NCI-H446 treated with DMSO at 0.1 percent for 48 hours (cell line): Measurements from ENCODE around the gene FBXO21.
A peak's percentile ranks its signal among the peaks of the same experiment; 100 is the strongest.
"Not testable (repeated sequence)": the region's sequence is repeated elsewhere in the genome, so short reads cannot be mapped to it uniquely, and the experiment has no call there.

Experiments used
- DNase-seq: peaks from one replicate; lab custom pipeline; 2025; lab: John Stamatoyannopoulos, UW

Gene FBXO21, protein sequence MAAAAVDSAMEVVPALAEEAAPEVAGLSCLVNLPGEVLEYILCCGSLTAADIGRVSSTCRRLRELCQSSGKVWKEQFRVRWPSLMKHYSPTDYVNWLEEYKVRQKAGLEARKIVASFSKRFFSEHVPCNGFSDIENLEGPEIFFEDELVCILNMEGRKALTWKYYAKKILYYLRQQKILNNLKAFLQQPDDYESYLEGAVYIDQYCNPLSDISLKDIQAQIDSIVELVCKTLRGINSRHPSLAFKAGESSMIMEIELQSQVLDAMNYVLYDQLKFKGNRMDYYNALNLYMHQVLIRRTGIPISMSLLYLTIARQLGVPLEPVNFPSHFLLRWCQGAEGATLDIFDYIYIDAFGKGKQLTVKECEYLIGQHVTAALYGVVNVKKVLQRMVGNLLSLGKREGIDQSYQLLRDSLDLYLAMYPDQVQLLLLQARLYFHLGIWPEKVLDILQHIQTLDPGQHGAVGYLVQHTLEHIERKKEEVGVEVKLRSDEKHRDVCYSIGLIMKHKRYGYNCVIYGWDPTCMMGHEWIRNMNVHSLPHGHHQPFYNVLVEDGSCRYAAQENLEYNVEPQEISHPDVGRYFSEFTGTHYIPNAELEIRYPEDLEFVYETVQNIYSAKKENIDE

DNA sequence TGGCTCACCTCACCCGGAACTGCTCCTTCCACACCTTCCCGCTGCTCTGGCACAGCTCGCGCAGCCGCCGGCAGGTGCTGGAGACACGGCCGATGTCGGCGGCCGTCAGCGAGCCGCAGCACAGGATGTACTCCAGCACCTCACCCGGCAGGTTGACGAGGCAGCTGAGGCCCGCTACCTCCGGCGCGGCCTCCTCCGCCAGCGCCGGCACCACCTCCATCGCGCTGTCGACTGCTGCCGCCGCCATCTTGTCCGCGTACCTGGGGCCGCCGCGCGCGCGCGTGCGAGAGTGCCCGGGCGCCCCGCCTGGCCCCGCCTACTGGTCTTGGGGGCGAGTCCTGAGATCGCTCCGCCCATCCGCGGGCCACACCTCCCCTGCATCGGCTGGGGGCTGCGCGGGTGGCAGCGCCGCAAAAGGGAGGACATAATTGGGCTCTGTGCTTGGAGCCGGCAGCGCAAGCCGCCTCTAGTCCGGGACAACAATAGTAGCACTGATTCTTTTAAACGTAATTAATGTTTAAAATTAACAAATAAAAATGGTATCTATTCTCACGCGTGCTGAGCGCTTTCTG lies at the start of gene FBXO21:
FBXO21 (minus strand) TSS at position 261 of the 572 bp plus-strand sequence; CDS start at position 247, 14 bp downstream.
- peak; percentile 67 for DNase-seq

DNA sequence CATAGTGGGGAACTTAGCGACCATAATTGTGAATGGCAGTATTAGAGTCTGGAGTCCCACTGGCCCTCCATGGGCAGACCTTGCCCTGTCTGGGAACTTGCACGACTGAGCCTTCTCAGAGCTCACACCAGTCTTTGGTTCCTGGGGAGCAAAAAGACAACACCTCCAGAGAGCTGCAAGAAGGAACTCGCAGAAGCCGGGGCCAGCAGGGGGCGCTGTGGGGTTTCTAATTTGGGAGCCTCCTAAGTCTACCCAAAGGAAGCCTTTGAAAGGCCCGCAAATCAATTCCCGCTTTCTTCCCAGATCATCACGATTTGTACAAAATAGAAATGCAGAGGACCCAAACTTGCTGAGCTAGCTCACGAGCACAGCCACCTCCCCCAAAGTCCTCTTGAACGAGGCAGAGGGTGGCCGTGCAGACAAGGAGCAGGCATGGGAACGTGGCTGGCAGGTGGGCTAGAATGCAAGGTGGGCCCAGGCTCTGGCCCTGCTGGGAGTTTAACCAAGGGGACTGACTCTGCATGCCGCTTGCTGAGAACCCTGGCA lies 46.3 kb upstream of the FBXO21 start:
- peak; percentile 8 for DNase-seq

DNA sequence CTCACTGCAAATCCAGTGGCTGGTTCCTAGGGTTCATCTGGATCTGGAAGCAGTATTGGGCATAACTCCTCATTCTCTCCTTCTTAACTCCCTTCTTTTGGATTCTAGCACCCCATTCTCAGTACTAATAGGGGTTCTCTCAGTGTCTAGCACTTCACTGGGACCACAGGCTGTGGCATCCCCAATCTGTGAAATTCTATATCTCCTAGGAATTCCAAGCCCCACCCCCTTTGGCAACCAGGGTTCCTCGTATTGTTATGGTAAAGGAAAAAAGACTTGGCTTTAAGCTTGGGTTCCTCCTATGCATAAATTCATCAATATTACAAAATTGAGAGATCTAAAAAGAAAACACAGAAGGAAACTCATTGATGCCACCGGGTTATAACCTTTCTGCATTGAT lies 45.0 kb upstream of the FBXO21 start:
- DNase-seq, result no peak

DNA sequence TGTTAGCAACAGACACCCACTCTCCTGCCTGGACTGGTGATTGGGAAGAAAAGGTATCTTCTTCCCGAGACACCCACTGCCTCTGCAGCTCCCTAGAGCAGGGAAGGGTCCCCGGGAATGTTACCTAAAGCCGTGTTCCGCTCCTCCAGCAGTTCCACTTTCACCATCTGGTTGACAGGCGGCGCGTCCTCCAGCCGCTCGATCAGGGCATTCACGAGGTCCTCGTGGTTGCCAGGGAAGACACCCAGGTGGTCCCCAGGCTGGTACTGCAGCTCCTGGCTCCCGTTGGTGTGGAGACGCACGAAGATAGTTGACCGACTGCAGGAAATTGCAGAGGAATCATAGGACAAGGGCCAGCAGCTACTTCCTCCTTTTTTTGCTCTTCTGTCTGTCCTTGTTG lies 44.2 kb upstream of the FBXO21 start:
- DNase-seq, result no peak

DNA sequence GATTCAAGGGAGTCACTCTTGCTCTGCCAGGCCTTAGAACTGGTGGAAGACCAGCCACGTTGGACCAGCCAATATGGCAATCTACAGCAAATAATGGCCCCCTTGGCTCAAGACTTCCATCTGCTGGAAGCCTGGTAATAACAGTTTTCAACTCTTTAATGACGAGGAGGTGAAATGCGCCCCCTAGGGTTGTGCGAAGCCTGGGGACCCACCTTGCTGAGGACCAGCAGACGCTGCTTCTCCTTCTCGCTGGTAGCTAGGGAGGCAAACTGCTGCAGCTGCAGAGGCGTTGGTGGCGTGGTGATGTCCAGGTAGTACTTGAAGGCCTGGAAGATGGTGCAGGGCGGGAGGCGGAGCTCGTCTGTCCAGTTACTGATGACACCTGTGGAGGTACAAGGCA lies 41.5 kb upstream of the FBXO21 start:
- DNase-seq, result no peak

DNA sequence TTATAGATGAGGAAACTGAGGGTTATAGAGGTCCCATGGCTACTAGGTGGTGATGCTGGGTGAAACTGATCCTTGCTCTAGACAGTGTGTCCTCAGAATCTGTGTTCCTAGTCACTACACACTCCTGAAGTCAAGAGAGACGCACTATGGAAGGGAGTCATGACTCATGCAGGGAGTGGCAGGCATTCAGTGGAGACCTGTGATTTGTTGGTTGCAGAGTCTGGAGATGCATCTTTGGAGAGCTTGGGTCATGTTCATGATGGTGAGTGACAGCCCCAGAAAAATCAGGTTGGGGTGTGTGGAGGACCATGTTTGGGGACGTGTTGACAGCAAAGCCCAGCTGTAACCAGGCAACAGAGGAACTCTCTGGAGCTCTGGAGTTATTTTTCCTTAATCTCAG lies 38.0 kb upstream of the FBXO21 start:
- no peak for DNase-seq

DNA sequence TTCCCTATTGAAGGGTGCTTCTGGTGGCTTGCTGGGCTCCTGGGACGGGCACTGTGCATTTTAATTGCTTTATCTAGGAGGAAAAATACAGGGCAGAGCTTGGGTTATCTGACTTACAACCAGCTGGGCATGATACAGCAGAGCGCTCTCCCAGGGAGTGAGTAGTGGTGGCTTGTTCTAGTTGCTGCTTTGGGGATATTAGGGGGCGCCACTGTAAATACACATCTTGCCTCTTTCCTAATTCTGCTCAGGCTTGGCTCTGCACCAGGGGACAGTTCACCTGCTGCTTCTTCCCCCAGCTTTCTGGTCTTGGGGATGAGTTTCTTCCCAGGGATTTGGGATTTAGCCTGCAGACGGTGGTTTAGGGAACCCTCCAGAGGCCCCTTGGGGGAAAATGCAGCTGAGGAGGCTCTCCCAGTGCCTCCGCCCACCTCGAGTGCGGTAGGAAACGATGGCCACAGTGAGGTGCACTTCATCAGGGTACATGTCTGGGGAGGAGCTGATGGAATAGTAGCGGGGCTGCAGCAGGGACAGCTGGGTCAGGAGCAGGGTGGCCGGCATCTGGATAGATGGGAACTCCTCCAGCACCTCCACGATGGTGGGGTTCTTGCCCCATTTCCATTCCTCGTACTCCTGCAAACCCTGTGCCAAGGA lies 36.9 kb upstream of the FBXO21 start:
- no peak for DNase-seq

DNA sequence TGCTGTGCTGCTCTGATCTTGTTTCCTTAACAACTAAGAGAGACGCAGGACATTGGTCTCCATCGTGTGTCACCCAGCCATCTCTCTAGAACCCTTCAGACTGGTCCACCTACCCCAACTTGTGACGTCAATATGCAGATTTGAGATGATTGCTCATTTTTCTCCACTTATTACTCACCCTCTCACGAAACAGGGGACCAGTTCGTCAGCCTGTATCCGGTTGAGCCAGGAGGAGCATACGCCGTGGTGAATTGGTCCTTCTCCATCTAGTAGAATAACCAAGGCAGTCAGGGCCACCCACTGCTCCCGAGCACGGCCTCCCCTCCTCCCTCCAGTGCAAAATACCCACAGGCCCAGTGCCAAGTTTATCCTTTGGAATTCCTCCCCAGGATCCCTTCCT lies 36.2 kb upstream of the FBXO21 start:
- DNase-seq, result no peak

DNA sequence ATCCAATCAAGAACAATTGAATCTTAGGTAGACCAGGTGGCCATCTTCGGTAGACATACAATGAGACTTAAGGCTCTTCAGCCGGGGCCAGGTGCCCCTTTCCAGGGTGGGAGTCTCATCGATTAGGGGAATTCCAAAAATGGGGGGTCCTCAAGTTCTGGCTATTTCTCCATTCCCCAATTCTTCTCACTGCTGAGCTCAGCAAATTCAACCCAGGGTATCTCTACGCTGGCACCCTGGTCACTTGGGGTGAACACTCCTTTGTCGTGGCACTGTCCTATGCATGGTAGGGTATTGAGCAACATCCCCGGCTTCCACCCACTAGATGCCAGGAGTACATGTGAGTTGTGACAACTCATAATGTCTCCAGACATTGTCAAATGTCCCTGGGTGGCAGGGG lies 34.9 kb upstream of the FBXO21 start:
- no peak for DNase-seq

DNA sequence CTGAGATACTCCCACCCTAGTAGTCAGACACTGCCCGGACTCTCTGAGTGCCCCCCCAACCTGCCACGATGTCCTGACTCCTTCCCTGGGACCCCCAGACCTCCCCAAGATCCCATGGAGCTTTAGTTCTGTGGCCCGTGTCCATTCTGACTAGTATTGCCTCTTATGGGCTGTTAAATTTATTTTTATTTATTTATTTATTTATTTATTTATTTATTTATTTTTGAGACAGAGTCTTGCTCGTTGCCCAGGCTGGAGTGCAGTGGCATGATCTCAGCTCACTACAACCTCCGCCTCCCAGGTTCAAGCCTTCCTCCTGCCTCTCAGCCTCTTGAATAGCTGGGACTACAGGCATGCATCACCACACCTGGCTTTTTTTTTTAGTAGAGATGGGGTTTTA lies 30.7 kb upstream of the FBXO21 start:
- not testable (repeated sequence) for DNase-seq

DNA sequence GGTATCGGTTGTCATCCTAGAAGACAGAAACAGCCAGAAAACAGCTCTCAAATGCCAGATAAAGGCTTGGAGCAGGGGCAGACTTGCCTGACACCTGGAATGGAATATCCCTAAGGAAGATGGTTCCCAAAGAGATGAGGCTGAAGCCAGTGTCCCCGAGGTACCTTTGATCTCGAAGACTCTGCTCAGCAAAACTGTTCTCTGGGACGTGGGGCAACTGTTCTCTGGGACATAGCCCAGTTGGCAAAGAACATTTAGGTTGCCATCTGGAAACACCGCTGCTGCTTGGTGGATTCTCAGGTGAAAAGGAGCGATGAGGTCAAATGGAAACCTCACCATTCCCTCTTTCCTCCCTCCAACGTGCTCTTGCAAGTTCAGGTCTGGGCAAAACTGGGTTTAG lies 27.9 kb upstream of the FBXO21 start:
- no peak for DNase-seq

DNA sequence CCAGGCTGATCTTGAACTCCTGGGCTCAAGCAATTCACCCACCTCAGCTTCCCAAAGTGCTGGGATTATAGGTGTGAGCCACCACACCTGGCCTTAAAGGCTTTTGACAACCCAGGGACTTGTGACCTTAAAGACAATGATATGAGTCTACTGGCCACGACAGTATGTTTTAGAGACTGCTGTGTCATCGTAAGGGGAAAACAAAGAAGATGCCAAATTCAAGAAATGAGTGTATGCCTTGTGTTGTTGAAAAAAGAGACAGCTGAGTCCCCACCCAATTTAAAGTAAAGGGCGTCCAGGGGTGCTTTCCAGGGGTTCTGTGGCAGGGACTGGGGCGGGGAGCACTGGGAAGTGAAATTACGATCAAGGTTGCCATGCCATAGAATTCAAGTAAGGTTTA lies 26.4 kb upstream of the FBXO21 start:
- DNase-seq, result no peak

DNA sequence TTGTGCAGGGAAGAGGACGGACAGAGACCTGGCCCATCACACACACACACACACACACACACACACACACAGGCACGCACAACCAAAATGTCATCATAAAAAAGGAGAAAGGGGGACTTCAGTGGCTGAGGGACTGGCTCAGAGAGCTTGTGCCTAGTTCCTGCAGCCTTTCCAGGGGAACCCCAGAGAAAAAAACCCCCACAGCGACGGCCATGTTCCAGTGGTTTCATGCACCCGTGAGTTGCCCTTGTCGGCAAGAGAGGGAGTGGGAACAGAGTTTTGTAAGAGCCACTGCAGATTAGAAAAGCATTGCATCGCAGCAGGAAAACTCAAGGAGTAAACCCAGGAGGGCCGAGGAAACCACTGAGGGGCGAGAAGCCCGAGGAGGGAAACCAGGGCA lies 24.5 kb upstream of the FBXO21 start:
- DNase-seq, result no peak

DNA sequence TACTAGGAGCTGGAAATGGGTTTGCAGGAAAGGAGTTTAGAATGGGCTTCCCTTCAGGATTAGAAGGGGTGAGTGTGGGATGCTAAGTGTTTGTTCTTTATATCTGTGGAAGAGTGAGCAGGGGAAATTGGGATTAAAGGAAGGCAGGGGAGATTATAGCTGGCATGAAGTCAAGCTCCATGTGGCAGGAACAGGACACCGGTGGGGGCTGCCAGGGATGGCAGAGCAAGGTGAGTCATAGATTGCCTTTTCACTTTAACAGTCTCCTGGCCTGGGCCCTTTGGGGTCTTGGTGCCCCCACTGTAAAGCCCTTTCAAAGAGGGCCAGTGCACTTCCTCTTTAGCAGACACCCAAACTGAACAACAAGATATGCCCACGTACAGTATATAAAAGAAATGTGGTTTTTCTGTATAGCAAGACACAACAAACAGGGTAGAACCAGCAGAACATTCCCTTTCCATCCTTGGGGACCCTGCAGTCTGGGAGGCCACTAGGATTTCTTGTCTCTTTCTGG lies 23.1 kb upstream of the FBXO21 start:
- DNase-seq, result no peak

DNA sequence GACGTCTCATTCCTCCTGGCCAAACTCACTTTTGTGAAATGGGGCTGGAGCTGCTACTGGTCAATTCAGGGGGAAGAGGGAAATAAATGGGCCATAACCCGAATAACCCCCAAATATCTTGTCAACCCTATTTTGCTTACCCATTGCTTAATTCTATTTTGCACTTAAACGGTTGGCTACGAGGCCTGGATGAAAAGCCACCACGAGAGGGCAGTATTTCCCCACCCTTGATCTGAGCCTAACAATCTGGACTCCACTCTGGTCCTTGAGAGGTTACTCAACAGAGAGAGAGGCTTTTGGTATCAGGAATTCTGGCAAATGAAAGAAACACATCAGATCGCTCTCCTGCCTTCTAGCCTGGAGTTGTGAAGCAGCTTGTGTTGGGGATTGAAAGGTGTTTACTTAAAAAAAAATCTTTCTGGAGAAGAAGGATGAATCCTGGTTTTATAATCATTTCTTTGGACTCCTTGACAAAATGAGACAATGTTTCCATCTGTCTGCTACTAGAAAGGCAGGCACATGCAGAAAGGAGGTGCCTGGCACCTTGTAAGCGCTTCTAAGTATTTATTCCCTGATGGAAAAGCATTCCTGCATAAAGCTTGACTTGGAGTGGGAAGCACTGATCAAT lies 22.4 kb upstream of the FBXO21 start:
- DNase-seq, result peak; percentile 5

DNA sequence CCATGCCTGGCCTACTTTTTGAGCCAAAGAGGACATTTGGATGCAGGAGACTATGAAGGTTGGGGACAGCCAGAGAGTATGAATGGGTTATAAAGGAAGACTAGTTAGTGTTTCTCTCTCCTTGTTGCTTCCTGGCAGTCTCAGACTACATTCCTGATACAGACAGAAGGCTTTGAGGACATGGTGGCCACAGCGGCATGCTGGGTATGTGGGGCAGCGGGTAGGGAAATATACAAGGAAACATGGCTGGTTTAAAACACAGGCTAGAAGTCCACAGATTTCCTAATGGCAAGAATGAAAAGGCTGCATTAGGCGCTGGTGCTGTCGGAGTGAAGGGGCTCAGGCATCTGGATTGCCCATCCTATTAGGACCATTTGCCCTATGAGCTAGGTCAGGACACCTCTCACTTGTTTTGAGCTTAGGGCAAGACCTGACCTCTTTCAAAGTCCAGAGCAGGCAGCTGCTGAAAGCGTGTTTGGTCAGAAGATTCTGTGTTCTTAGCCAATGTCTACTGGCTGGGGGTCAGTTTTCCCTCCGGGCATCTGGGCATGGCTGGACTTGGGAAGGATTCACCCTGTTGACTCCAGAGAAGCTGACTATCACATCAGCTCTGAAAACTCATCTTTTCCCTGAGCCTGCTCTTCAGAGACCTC lies 20.1 kb upstream of the FBXO21 start:
- DNase-seq, result no peak

DNA sequence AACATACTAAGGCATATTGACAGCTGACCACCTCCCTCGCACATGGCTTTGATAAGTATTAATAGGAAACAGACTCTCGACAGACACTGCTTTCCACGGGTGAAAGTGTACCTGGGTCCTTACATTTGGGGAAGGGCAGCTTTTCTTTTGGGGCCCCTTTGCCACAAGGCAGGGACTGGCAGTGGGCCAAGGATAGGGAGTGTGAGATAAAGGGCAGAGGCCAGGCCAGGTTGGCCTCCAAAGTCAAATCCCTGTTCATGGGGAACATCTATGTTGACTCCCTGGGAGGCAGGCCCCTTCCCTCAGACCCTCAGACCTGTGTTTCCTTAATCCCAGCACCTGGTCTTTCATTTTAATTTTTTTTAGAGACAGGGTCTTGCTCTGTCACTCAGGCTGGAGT lies 19.4 kb upstream of the FBXO21 start:
- DNase-seq, result no peak

DNA sequence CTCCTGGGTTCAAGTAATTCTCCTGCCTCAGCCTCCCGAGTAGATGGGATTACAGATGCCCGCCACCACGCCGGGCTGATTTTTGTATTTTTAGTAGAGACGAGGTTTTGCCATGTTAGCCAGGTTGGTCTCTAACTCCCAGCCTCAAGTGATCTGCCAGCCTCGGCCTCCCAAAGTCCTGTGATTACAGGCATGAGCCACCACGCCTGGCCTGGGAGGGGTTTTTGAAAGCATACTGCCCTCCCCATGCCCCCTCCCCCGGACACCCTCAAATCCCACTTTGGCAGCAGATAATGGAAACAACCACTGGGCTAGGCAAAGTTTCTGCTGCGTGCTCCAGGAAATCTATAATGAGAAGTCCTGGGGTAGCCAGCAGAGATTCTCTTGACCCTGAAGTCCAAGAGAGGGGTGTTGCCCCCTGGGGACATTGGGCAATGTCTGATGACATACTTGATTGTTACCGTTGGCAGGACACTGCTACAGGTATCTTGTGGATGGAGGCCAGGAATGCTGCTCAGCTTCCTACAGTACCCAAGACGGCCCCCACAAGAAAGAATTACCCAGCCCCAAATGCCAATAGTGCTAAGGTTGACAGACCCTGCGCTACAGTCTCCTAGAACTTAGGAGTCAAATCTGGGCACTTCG lies 18.7 kb upstream of the FBXO21 start:
- DNase-seq, result no peak

DNA sequence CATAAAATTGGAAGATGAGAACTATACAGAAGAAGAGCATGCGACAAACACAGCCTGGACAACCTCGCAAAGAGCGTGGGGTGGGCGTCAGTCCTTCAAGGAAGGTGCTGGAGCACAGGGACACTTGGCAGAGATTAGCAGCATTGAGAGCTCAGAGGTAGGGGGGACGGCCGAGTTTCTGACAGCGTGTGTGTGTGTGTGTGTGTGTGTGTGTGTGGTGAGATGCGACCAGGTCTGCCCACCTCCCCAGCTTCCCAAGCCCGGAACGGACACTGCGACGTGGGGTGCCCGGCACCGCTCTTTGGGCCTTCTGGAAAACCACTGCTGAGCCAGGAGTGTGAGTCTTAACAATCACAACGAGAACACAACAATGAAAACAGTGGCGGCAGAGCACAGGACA lies 17.9 kb upstream of the FBXO21 start:
- no peak for DNase-seq

DNA sequence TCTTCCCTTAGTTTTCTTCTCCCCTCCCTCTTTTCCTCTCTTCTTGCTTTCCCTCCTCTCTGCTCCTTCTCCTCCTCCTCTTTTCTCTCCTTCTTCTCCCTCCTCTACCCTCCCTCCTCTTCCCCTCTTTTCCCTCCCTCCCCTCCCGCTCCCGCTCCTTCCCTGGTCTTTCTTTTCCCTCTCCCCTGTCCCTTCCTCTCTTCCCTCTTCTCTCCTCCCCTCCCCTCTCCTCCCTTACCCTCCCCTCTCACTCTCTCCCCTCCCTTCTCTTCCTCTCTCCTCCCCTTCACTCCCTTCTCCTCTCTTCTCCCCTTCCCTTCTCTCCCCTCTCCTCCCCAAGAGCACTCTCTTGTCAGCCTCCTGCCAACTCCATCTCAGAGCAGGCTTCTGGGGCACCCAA lies 17.4 kb upstream of the FBXO21 start:
- DNase-seq, result no peak

DNA sequence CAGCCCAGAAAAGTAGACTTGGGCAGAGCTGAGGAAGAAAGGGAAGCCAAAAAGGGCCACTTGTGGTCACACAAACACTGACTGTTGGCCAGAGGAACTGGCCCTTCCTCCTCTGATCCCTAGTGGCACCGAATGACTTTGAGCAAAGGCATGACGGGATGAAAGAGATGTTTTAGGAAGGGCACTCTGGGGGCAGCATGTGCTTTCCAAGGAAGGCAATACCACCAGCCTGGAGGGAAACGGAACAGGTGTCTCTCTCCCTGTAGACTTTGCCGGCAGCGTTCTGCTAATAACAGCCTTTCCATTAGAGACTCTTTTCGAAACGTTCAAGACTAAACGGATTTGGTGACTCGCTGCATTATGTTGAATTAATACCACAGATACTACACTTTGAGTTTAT lies 12.3 kb upstream of the FBXO21 start:
- no peak for DNase-seq
